ENCODE results near the gene CAPZA2.

CAPZA2 gene

DNA sequence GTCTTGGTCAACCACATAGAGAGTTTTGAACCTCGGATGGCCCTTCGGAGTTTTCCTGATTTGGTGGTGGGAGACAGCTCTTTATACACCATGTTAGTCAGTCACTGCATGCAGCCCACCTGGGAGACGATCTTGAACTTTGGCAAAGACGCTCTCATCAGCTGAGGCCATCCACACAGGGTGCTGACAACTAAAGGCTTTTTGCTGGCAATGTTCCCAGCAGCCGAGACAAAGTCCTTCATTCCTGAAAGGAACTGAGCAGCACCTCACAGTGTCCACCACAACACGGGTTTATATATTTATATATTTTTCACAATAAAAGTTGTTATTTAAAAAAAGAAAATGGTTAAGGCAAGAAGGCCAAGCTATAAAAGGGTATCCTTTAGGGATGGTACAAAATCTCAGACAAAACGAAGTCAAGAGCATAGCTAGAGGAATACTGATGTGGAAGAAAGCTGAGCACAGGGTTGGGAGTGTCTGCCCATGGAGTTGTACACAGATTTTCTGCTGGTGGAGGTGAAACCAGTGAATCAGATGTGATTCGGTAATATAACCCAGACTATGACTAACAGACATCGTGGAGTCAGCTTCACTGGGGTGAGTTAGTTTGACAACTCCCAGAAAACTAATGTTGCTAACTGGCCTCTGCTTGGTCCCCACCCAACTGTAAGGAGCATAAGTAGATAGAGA, 27.4 kb upstream of the CAPZA2 start:
- Histone ChIP-seq H3K4me2 (ENCODE audit: low read length) (no peak overlapping the region), H3K27ac (ENCODE audit: low read depth, low read length, poor library complexity, severe bottlenecking) (no peak overlapping the region), H2AFZ (ENCODE audit: low read length) (no peak overlapping the region)

DNA sequence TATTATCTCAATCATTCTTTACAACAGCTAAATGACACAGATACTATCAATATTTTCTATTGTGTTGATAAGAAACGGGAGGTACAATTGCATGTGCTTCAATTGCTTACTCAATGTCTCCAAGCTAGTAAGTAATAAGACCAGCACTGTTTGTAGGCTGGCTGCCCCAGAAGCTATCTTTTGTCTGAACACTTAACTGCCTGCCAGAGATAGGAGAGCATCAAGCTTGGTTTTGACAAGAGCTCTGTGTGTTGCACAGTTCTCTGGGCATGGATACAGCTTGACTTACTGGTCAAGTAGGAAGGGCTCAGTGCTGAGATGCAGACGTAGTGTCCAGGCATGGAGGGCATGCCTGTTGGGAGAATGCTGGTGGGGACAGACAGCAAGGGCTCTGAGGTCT, 26.3 kb upstream of the CAPZA2 start:
- Histone ChIP-seq H3K27me3 (ENCODE audit: insufficient read depth, low read length) (no peaks in the 10 kb centered on the region), H3K36me3 (ENCODE audit: insufficient read depth, low read length) (no peaks in the 10 kb centered on the region), H3K79me2 (ENCODE audit: insufficient read depth, low read length) (no peaks in the 10 kb centered on the region), H3K9me2 (ENCODE audit: low read depth, low read length) (no peaks in the 10 kb centered on the region), H3K4me1 (ENCODE audit: insufficient read depth, low read length, severe bottlenecking) (no peaks in the 10 kb centered on the region), H2AFZ (ENCODE audit: low read length) (no peak overlapping the region), H3F3A (ENCODE audit: insufficient read depth, low read length) (no peaks in the 10 kb centered on the region), H3K4me3 (ENCODE audit: low read depth, low read length, poor library complexity, severe bottlenecking) (no peak overlapping the region), H3K4me2 (ENCODE audit: low read length) (no peak overlapping the region), H3K9me3 (ENCODE audit: low read length) (no peaks in the 10 kb centered on the region), H4K20me1 (ENCODE audit: insufficient read depth, low read length) (no peaks in the 10 kb centered on the region), H3K27ac (ENCODE audit: low read depth, low read length, poor library complexity, severe bottlenecking) (no peak overlapping the region), H3K9ac (ENCODE audit: low read length) (no peak overlapping the region)
- TF ChIP-seq, protein P1, sequence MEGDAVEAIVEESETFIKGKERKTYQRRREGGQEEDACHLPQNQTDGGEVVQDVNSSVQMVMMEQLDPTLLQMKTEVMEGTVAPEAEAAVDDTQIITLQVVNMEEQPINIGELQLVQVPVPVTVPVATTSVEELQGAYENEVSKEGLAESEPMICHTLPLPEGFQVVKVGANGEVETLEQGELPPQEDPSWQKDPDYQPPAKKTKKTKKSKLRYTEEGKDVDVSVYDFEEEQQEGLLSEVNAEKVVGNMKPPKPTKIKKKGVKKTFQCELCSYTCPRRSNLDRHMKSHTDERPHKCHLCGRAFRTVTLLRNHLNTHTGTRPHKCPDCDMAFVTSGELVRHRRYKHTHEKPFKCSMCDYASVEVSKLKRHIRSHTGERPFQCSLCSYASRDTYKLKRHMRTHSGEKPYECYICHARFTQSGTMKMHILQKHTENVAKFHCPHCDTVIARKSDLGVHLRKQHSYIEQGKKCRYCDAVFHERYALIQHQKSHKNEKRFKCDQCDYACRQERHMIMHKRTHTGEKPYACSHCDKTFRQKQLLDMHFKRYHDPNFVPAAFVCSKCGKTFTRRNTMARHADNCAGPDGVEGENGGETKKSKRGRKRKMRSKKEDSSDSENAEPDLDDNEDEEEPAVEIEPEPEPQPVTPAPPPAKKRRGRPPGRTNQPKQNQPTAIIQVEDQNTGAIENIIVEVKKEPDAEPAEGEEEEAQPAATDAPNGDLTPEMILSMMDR (IDR thresholded peaks at IDR 0.05; ENCODE audit: low read length), result no peak
- TF ChIP-seq EZH2 (IDR thresholded peaks at IDR 0.05; ENCODE audit: borderline replicate concordance, low read length), result no peak

More for the DNA sequence above, 27.4 kb upstream of the CAPZA2 start:
- Histone ChIP-seq H3K27me3 (ENCODE audit: insufficient read depth, low read length) (no peaks in the 10 kb centered on the region), H3K36me3 (ENCODE audit: insufficient read depth, low read length) (no peaks in the 10 kb centered on the region), H3K9ac (ENCODE audit: low read length) (no peak overlapping the region), H3F3A (ENCODE audit: insufficient read depth, low read length) (no peaks in the 10 kb centered on the region), H3K4me1 (ENCODE audit: insufficient read depth, low read length, severe bottlenecking) (no peaks in the 10 kb centered on the region), H3K9me2 (ENCODE audit: low read depth, low read length) (no peaks in the 10 kb centered on the region), H3K79me2 (ENCODE audit: insufficient read depth, low read length) (no peaks in the 10 kb centered on the region), H3K4me3 (ENCODE audit: low read depth, low read length, poor library complexity, severe bottlenecking) (no peak overlapping the region), H4K20me1 (ENCODE audit: insufficient read depth, low read length) (no peaks in the 10 kb centered on the region), H3K9me3 (ENCODE audit: low read length) (no peaks in the 10 kb centered on the region)
- TF ChIP-seq, protein P1 (IDR thresholded peaks at IDR 0.05; ENCODE audit: low read length), result no peak
- TF ChIP-seq EZH2 (IDR thresholded peaks at IDR 0.05; ENCODE audit: borderline replicate concordance, low read length), result no peak

DNA sequence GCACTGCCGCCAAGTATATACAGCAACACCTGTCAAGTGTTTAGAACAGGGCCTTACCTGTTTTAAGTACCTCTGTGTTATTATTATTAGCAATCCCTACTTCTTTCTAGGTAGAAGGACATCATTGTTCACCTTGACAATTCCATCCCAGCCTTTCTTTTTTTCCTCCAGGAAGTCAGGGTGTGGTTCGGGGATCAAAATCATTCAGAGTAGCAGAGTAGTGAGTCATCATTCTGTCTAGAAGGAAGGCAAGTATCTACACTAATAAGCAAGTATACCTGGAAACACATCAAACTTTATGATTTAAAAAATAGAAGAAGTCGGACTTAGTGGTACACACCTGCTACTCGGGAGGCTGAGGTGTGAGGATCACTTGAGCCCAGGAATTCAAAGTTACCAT, 25.5 kb upstream of the CAPZA2 start:
- Histone ChIP-seq H3F3A (ENCODE audit: insufficient read depth, low read length) (no peaks in the 10 kb centered on the region), H3K27me3 (ENCODE audit: insufficient read depth, low read length) (no peaks in the 10 kb centered on the region), H3K4me2 (ENCODE audit: low read length) (no peak overlapping the region), H4K20me1 (ENCODE audit: insufficient read depth, low read length) (no peaks in the 10 kb centered on the region), H3K79me2 (ENCODE audit: insufficient read depth, low read length) (no peaks in the 10 kb centered on the region), H3K9me3 (ENCODE audit: low read length) (no peaks in the 10 kb centered on the region), H3K4me3 (ENCODE audit: low read depth, low read length, poor library complexity, severe bottlenecking) (no peak overlapping the region), H3K36me3 (ENCODE audit: insufficient read depth, low read length) (no peaks in the 10 kb centered on the region), H3K9me2 (ENCODE audit: low read depth, low read length) (no peaks in the 10 kb centered on the region), H3K9ac (ENCODE audit: low read length) (no peak overlapping the region), H3K27ac (ENCODE audit: low read depth, low read length, poor library complexity, severe bottlenecking) (no peak overlapping the region), H2AFZ (ENCODE audit: low read length) (no peak overlapping the region), H3K4me1 (ENCODE audit: insufficient read depth, low read length, severe bottlenecking) (no peaks in the 10 kb centered on the region)
- no peak for TF ChIP-seq EZH2 (IDR thresholded peaks at IDR 0.05; ENCODE audit: borderline replicate concordance, low read length)
- TF ChIP-seq, protein P1 (IDR thresholded peaks at IDR 0.05; ENCODE audit: low read length), result no peak
